B cell (primary cell): ENCODE data around the gene TNFAIP1. TPM values are rescaled to one million over a fixed set of nuclear protein-coding genes. Genes with fewer than 3 reads are reported as not detected.
"Not testable (repeated sequence)": the region's sequence is repeated elsewhere in the genome, so short reads cannot be mapped to it uniquely, and the experiment has no call there.

ENCODE experiments used
- ATAC-seq: fragments of 200-7000 bp; cut with Tn5 transposase; one replicate; pipeline ENCODE4 v1.10.0; 2021; ENCODE audit warnings: low read depth, mild to moderate bottlenecking, moderate number of reproducible peaks, moderate library complexity
- CTCF ChIA-PET: fragments of 350-600 bp; sonication (Branson Sonifier 250); formaldehyde crosslinking; loops from one replicate; lab custom pipeline; 2021; ENCODE audit warnings: antibody characterized with exemption, inconsistent platforms; lab: Charles Lee
- POLR2A ChIA-PET: fragments of 350-600 bp; sonication (Branson Sonifier 250); formaldehyde crosslinking; loops from one replicate; lab custom pipeline; 2021; ENCODE audit warnings: antibody characterized with exemption; lab: Charles Lee
- DNase-seq: peaks from one replicate; pipeline ENCODE4 v3.0.0; 2013
- H2AFZ ChIP-seq: 2 replicates; pipeline ENCODE4 v1.6.1; 2012; ENCODE audit warnings: mild to moderate bottlenecking, low read depth, low read length; ENCODE audit not compliant: insufficient read depth, poor library complexity, severe bottlenecking
- H3K27ac ChIP-seq, 2 donors: 1 replicate in 1 of 2; 2 replicates in 1 of 2; pipeline ENCODE4 v1.5.1; 2012 to 2013; ENCODE audit warnings: low read length in 2 of 2, mild to moderate bottlenecking in 2 of 2, moderate library complexity in 1 of 2
- H3K27me3 ChIP-seq, 4 experiments: fragments of 200-600 bp in 1 of 4; sonication (generic) in 1 of 4; replicated peaks in 1 of 4; 1 replicate in 2 of 4; 2 replicates in 2 of 4; pipeline versions ENCODE4 v1.6.1 to v1.7.0; 2013 to 2016; ENCODE audit warnings: low read length in 3 of 4, mild to moderate bottlenecking in 2 of 4, mixed read lengths in 1 of 4, moderate library complexity in 1 of 4; ENCODE audit not compliant: insufficient read depth in 4 of 4, control insufficient read depth in 3 of 4; ENCODE audit errors: control extremely low read depth in 1 of 4
- H3K36me3 ChIP-seq, 2 experiments: replicated peaks in 1 of 2; 1 replicate in 1 of 2; 2 replicates in 1 of 2; pipeline versions ENCODE4 v1.6.1 to v1.7.1; 2013; ENCODE audit warnings: low read length in 1 of 2; ENCODE audit not compliant: insufficient read depth in 2 of 2, control insufficient read depth in 1 of 2; ENCODE audit errors: control extremely low read depth in 1 of 2, extremely low read depth in 1 of 2
- H3K4me1 ChIP-seq, 2 donors: fragments of 200-600 bp in 1 of 2; sonication (generic) in 1 of 2; 1 replicate in 1 of 2; 2 replicates in 1 of 2; pipeline versions ENCODE4 v1.5.1 to v1.6.1; 2013 to 2017; ENCODE audit warnings: low read length in 2 of 2; ENCODE audit not compliant: control insufficient read depth in 2 of 2, insufficient read depth in 2 of 2
- H3K4me2 ChIP-seq: replicated peaks from 2 replicates; pipeline ENCODE3; 2012; ENCODE audit warnings: mild to moderate bottlenecking, low read depth, low read length; ENCODE audit not compliant: poor library complexity, severe bottlenecking
- H3K4me3 ChIP-seq, 5 experiments: fragments of 200-600 bp in 1 of 5; sonication (generic) in 1 of 5; 1 replicate in 3 of 5; 2 replicates in 2 of 5; pipeline versions ENCODE4 v1.5.1 to v1.7.0; 2011 to 2016; ENCODE audit warnings: low read length in 4 of 5, mild to moderate bottlenecking in 4 of 5, low read depth in 2 of 5, control low read depth in 1 of 5, moderate library complexity in 1 of 5; ENCODE audit not compliant: insufficient read depth in 1 of 5; ENCODE audit errors: control extremely low read depth in 1 of 5, extremely low read depth in 1 of 5
- H3K79me2 ChIP-seq: fragments of 200-600 bp; sonication (generic); one replicate; pipeline ENCODE4 v1.6.0; 2016; ENCODE audit warnings: low read length; ENCODE audit not compliant: control insufficient read depth, insufficient read depth
- H3K9ac ChIP-seq: fragments of 200-600 bp; sonication (generic); 2 replicates; pipeline ENCODE4 v1.6.1; 2017; ENCODE audit warnings: mild to moderate bottlenecking, low read length, moderate library complexity
- H3K9me3 ChIP-seq, 3 donors: one replicate each; pipeline versions ENCODE4 v1.6.1 to v1.7.1; 2013; ENCODE audit warnings: low read length in 2 of 3; ENCODE audit not compliant: control insufficient read depth in 2 of 3, insufficient read depth in 1 of 3; ENCODE audit errors: control extremely low read depth in 1 of 3
- H4K20me1 ChIP-seq: 2 replicates; pipeline ENCODE4 v1.6.0; 2012; ENCODE audit warnings: mild to moderate bottlenecking, low read length; ENCODE audit not compliant: insufficient read depth, control insufficient read depth, poor library complexity, severe bottlenecking
- H3K27ac Mint-ChIP-seq: one replicate; pipeline ENCODE4 v1.8.0; 2021; ENCODE audit warnings: mixed read lengths
- H3K27me3 Mint-ChIP-seq: one replicate; pipeline ENCODE4 v1.8.0; 2021; ENCODE audit warnings: mixed read lengths
- H3K4me1 Mint-ChIP-seq: one replicate; pipeline ENCODE4 v1.8.0; 2021; ENCODE audit warnings: mixed read lengths
- H3K4me3 Mint-ChIP-seq: one replicate; pipeline ENCODE4 v1.8.0; 2021; ENCODE audit warnings: mixed read lengths
- H3K9me3 Mint-ChIP-seq: one replicate; pipeline ENCODE4 v1.8.0; 2022; ENCODE audit warnings: mixed read lengths; ENCODE audit not compliant: insufficient read depth
- CTCF ChIP-seq: fragments of 200-600 bp; IDR thresholded peaks from one replicate; pipeline ENCODE4 v1.8.0; 2022; ENCODE audit warnings: antibody characterized with exemption, mild to moderate bottlenecking
- EZH2 ChIP-seq: IDR thresholded peaks from 2 replicates; pipeline ENCODE4 v1.6.1; 2012; ENCODE audit warnings: borderline replicate concordance, low read depth, mild to moderate bottlenecking, moderate library complexity, low read length; ENCODE audit not compliant: insufficient read depth, poor library complexity, severe bottlenecking
- WGBS: methylation state at CpG from one replicate; pipeline ENCODE4 v1.1.5; 2013; ENCODE audit warnings: missing lambda C conversion rate; ENCODE audit not compliant: insufficient coverage; 5-methylcytosine and 5-hydroxymethylcytosine counted together
- intact Hi-C: fragments of 100-400 bp; cut with micrococcal nuclease; formaldehyde crosslinking; loops from one replicate; pipeline ENCODE4 v1.10.0; 2022
- polyA plus RNA-seq: library from polyadenylated mRNA; depleted of rRNA; stranded (reverse); fragments of >200 nt; gene quantifications from 2 replicates; pipeline ENCODE4 v1.2.3, GENCODE V29; 2012
- total RNA-seq, 2 donors: library from RNA; stranded (reverse); fragments of 120-200 nt in 1 of 2; gene quantifications; 1 replicate in 1 of 2; 2 replicates in 1 of 2; pipeline versions ENCODE4 v1.2.3 to v1.2.4, GENCODE V29; 2013 to 2022

Gene TNFAIP1
- total and polyA plus RNA-seq, 2 donors (not counting 1 experiment from before 2014, with no cell fraction given): 10.7 to 20.4 TPM

GRCh38 chr17:28338056-28338768 lies 2.7 kb downstream of the TNFAIP1 start:
- Mint-ChIP-seq H3K4me1 (peaks cover 33% of the 10 kb centered on the region), H3K4me3 (no peak overlapping the region), H3K27ac (no peak overlapping the region), H3K9me3 (no peaks in the 10 kb centered on the region), H3K27me3 (no peaks in the 10 kb centered on the region)
- peaks cover 19 to 24% of the 10 kb centered on the region in 2 donors for H3K4me1 ChIP-seq
- peaks cover 15% of the 10 kb centered on the region for H4K20me1 ChIP-seq
- H3K9me3 ChIP-seq: no peaks in the 10 kb centered on the region
- 97% methylated on average over 4 of the region's 5 CpGs for WGBS
- H3K9ac ChIP-seq: no peak overlapping the region
- H3K4me2 ChIP-seq: no peak overlapping the region
- no peak overlapping the region for H3K4me3 ChIP-seq
- ChIA-PET CTCF (no interaction called here), POLR2A (interaction anchor here (0.6 kb wide), 1 partner anchor 212 kb away, joined by 3 read pairs; no protein-coding TSS in a partner anchor)
- H3K36me3 ChIP-seq: peaks cover 0 to 31% of the 10 kb centered on the region in 2 experiments
- no peak overlapping the region for H2AFZ ChIP-seq
- no peak for DNase-seq
- ATAC-seq: no peak
- peaks cover 68% of the 10 kb centered on the region for H3K79me2 ChIP-seq
- no peak overlapping the region for H3K27ac ChIP-seq
- TF ChIP-seq CTCF (no peak), EZH2 (no peak)
- no peaks in the 10 kb centered on the region for H3K27me3 ChIP-seq
- intact Hi-C loops: loop anchor here (5.0 kb wide), 2 partner anchors 234 to 986 kb away; partner anchors contain the start of gene PIGS

- H3K4me1 ChIP-seq: peaks cover 19 to 23% of the 10 kb centered on the region in 2 donors
- H3K4me3 ChIP-seq, DNase-seq, H3K27ac ChIP-seq, H3K4me2 ChIP-seq, POLR2A ChIA-PET, H3K27me3 ChIP-seq, ATAC-seq, H3K9me3 Mint-ChIP-seq, H3K27me3 Mint-ChIP-seq, H2AFZ ChIP-seq, H3K4me3 Mint-ChIP-seq, CTCF ChIA-PET, H3K27ac Mint-ChIP-seq, H3K9me3 ChIP-seq, H3K9ac ChIP-seq: not testable (repeated sequence)
- 100% methylated on average over 1 of the region's 8 CpGs for WGBS
- peaks cover 0 to 35% of the 10 kb centered on the region in 2 experiments for H3K36me3 ChIP-seq
- peaks cover 33% of the 10 kb centered on the region for H3K4me1 Mint-ChIP-seq
- H4K20me1 ChIP-seq: peaks cover 15% of the 10 kb centered on the region
- H3K79me2 ChIP-seq: peaks cover 62% of the 10 kb centered on the region
- intact Hi-C loops: loop anchor here (5.0 kb wide), 2 partner anchors 234 to 986 kb away; partner anchors contain the start of gene PIGS
Observed at GRCh38 chr17:28338769-28339212, 3.2 kb downstream of the TNFAIP1 start.
